H1 (cell line): ENCODE results near the gene APELA. TPM values are rescaled to one million over a fixed set of nuclear protein-coding genes. Genes with fewer than 3 reads are reported as not detected.
A peak's percentile ranks its signal among the peaks of the same experiment; 100 is the strongest.

Experiments used
- CTCF ChIA-PET: fragments of 300-600 bp; sonication (Branson Sonifier 250); formaldehyde crosslinking; loops from one replicate; lab custom pipeline; 2021; ENCODE audit not compliant: partially characterized antibody; lab: Charles Lee
- POLR2A ChIA-PET: fragments of 300-600 bp; sonication (Branson Sonifier 250); formaldehyde crosslinking; loops from one replicate; lab custom pipeline; 2021; ENCODE audit warnings: inconsistent platforms; ENCODE audit not compliant: partially characterized antibody; lab: Charles Lee
- DNase-seq, 2 experiments: peaks; one replicate each; pipeline versions ENCODE4 v3.0.0 to v3.0.0-alpha.2; 2010 to 2022; ENCODE audit warnings: low spot score in 2 of 2, low read depth in 1 of 2, mixed read lengths in 1 of 2
- FAIRE-seq: peaks from 2 replicates; lab custom pipeline; 2011; peaks lifted over from hg19 to GRCh38; lab: Jason Lieb, UNC
- H2AFZ ChIP-seq: 2 replicates; pipeline ENCODE4 v1.8.1; 2012; ENCODE audit warnings: low read length, inconsistent platforms
- H2AK5ac ChIP-seq: 2 replicates; pipeline ENCODE4 v1.6.1; 2013; ENCODE audit warnings: low read depth, low read length
- H2BK120ac ChIP-seq: replicated peaks from 2 replicates; pipeline ENCODE3; 2013; ENCODE audit warnings: low read depth, low read length, inconsistent platforms
- H2BK12ac ChIP-seq: 2 replicates; pipeline ENCODE4 v1.6.1; 2013; ENCODE audit warnings: low read depth, low read length
- H2BK15ac ChIP-seq: 2 replicates; pipeline ENCODE4 v1.6.1; 2013; ENCODE audit warnings: low read length
- H2BK20ac ChIP-seq: 2 replicates; pipeline ENCODE4 v1.6.1; 2013; ENCODE audit warnings: low read length
- H2BK5ac ChIP-seq: 2 replicates; pipeline ENCODE4 v1.6.1; 2013; ENCODE audit warnings: low read depth, low read length
- H3K14ac ChIP-seq: 2 replicates; pipeline ENCODE4 v1.6.1; 2013; ENCODE audit warnings: inconsistent platforms; ENCODE audit not compliant: insufficient read length
- H3K18ac ChIP-seq: 2 replicates; pipeline ENCODE4 v1.6.1; 2013; ENCODE audit warnings: low read length; ENCODE audit errors: extremely low read depth
- H3K23ac ChIP-seq: 2 replicates; pipeline ENCODE4 v1.6.1; 2013; ENCODE audit warnings: inconsistent platforms; ENCODE audit not compliant: insufficient read length
- H3K23me2 ChIP-seq: 2 replicates; pipeline ENCODE4 v1.6.1; 2013; ENCODE audit warnings: low read depth, low read length
- H3K27ac ChIP-seq: 2 replicates; pipeline ENCODE4 v1.6.1; 2011; ENCODE audit warnings: low read depth, low read length, inconsistent platforms
- H3K27me3 ChIP-seq, 4 experiments: replicated peaks in 1 of 4; 1 replicate in 1 of 4; 2 replicates in 3 of 4; pipeline versions ENCODE4 v1.6.1 to v1.8.1; 2011 to 2013; ENCODE audit warnings: low read length in 3 of 4, mild to moderate bottlenecking in 3 of 4, inconsistent platforms in 2 of 4, mixed read lengths in 2 of 4, moderate library complexity in 1 of 4; ENCODE audit not compliant: control insufficient read depth in 3 of 4, insufficient read depth in 3 of 4; ENCODE audit errors: extremely low read depth in 1 of 4
- H3K36me3 ChIP-seq, 4 experiments: 2 replicates each; pipeline versions ENCODE4 v1.6.1 to v1.8.1; 2011 to 2013; ENCODE audit warnings: mild to moderate bottlenecking in 4 of 4, low read length in 3 of 4, moderate library complexity in 2 of 4, control low read depth in 1 of 4, inconsistent platforms in 1 of 4; ENCODE audit not compliant: insufficient read depth in 4 of 4, control insufficient read depth in 2 of 4
- H3K4ac ChIP-seq: replicated peaks from 2 replicates; pipeline ENCODE3; 2013; ENCODE audit warnings: low read length, low read depth, mixed read lengths, inconsistent platforms; ENCODE audit not compliant: insufficient read length
- H3K4me1 ChIP-seq, 4 experiments: replicated peaks in 1 of 4; 1 replicate in 1 of 4; 2 replicates in 3 of 4; pipeline versions ENCODE4 v1.6.1 to v1.8.1; 2011 to 2013; ENCODE audit warnings: low read length in 3 of 4, inconsistent platforms in 2 of 4, mixed read lengths in 1 of 4; ENCODE audit not compliant: insufficient read depth in 4 of 4, control insufficient read depth in 3 of 4
- H3K4me2 ChIP-seq, 2 experiments: 2 replicates each; pipeline versions ENCODE4 v1.6.1 to v1.8.1; 2011 to 2013; ENCODE audit warnings: low read depth in 2 of 2, low read length in 2 of 2, control low read depth in 1 of 2, inconsistent platforms in 1 of 2, mild to moderate bottlenecking in 1 of 2; ENCODE audit not compliant: insufficient read depth in 1 of 2
- H3K4me3 ChIP-seq, 4 experiments: fragments of 200-600, 300-600 bp in 1 of 4; sonication (generic), shearing (Covaris generic), sonication (Bioruptor Twin) in 1 of 4; 2 replicates each; pipeline versions ENCODE4 v1.5.1 to v1.8.1; 2011 to 2016; ENCODE audit warnings: low read length in 4 of 4, low read depth in 3 of 4, control low read depth in 2 of 4, inconsistent platforms in 2 of 4, mild to moderate bottlenecking in 2 of 4, mixed read lengths in 1 of 4, moderate library complexity in 1 of 4; ENCODE audit not compliant: insufficient read depth in 2 of 4; ENCODE audit errors: extremely low read depth in 1 of 4
- H3K56ac ChIP-seq: replicated peaks from 2 replicates; pipeline ENCODE3; 2013; ENCODE audit warnings: low read depth, mild to moderate bottlenecking, mixed read lengths, low read length, inconsistent platforms; ENCODE audit not compliant: insufficient read length
- H3K79me1 ChIP-seq: 2 replicates; pipeline ENCODE4 v1.6.1; 2013; ENCODE audit warnings: low read depth, low read length, control low read depth
- H3K79me2 ChIP-seq, 2 experiments: 2 replicates each; pipeline versions ENCODE4 v1.6.1 to v1.8.1; 2012 to 2013; ENCODE audit warnings: low read length in 2 of 2, mild to moderate bottlenecking in 2 of 2, inconsistent platforms in 1 of 2; ENCODE audit not compliant: insufficient read depth in 2 of 2, control insufficient read depth in 1 of 2
- H3K9ac ChIP-seq, 4 experiments: replicated peaks in 1 of 4; 1 replicate in 1 of 4; 2 replicates in 3 of 4; pipeline versions ENCODE4 v1.6.1 to v1.8.1; 2011 to 2013; ENCODE audit warnings: low read depth in 3 of 4, low read length in 3 of 4, control low read depth in 2 of 4, mild to moderate bottlenecking in 2 of 4, moderate library complexity in 2 of 4, inconsistent platforms in 1 of 4; ENCODE audit errors: extremely low read depth in 1 of 4
- H3K9me3 ChIP-seq, 2 experiments: 2 replicates each; pipeline versions ENCODE4 v1.6.1 to v1.8.1; 2012 to 2013; ENCODE audit warnings: mild to moderate bottlenecking in 2 of 2, moderate library complexity in 2 of 2, control low read depth in 1 of 2, inconsistent platforms in 1 of 2, low read depth in 1 of 2, low read length in 1 of 2, mixed read lengths in 1 of 2; ENCODE audit not compliant: insufficient read depth in 2 of 2
- H4K20me1 ChIP-seq, 2 experiments: replicated peaks in 1 of 2; 2 replicates each; pipeline versions ENCODE3 to v1.8.1; 2011 to 2013; ENCODE audit warnings: inconsistent platforms in 2 of 2, low read length in 2 of 2, mild to moderate bottlenecking in 1 of 2; ENCODE audit not compliant: insufficient read depth in 2 of 2, control insufficient read depth in 1 of 2
- H4K5ac ChIP-seq: 2 replicates; pipeline ENCODE4 v1.6.1; 2013; ENCODE audit warnings: low read length, low read depth, mixed read lengths, inconsistent platforms; ENCODE audit not compliant: insufficient read length
- H4K8ac ChIP-seq: 2 replicates; pipeline ENCODE4 v1.8.0; 2013; ENCODE audit warnings: mild to moderate bottlenecking, moderate library complexity, low read length, inconsistent platforms; ENCODE audit not compliant: insufficient read depth; ENCODE audit errors: extremely low read depth
- H4K91ac ChIP-seq: replicated peaks from 2 replicates; pipeline ENCODE3; 2013; ENCODE audit warnings: low read length, mixed read lengths, inconsistent platforms; ENCODE audit not compliant: insufficient read length
- SIN3A ChIP-seq, 2 experiments: IDR thresholded peaks in 1 of 2; conservative IDR thresholded peaks in 1 of 2; 2 replicates each; pipeline ENCODE4 v1.6.1; 2011 to 2012; ENCODE audit warnings: low read length in 2 of 2, improper control_type of control experiment in 1 of 2, low read depth in 1 of 2, mild to moderate bottlenecking in 1 of 2
- WGBS, 2 experiments: shearing (Covaris generic) in 1 of 2; methylation state at CpG; one replicate each; pipeline versions ENCODE4 v1.1.6 to v1.1.7; 2013 to 2015; ENCODE audit warnings: low lambda C conversion rate in 2 of 2, mixed read lengths in 2 of 2, inconsistent platforms in 1 of 2, low coverage in 1 of 2, missing lambda C conversion rate in 1 of 2; ENCODE audit not compliant: insufficient replicate concordance in 2 of 2, insufficient coverage in 1 of 2, insufficient read length in 1 of 2; ENCODE audit errors: extremely low coverage in 1 of 2, missing lambda C conversion rate in 1 of 2; 5-methylcytosine and 5-hydroxymethylcytosine counted together
- polyA plus RNA-seq, 7 experiments: library from polyadenylated mRNA; depleted of rRNA in 3 of 7; stranded (reverse) in 5 of 7; unstranded in 2 of 7; fragments of >200 nt in 5 of 7; fragments of 200-250 nt in 2 of 7; gene quantifications; 1 replicate in 5 of 7; 2 replicates in 1 of 7; 4 replicates in 1 of 7; pipeline versions ENCODE4 v1.2.1 to v1.2.3, GENCODE V29; 2011 to 2013; ENCODE audit warnings: missing spikeins in 2 of 7, mixed read lengths in 2 of 7
- total RNA-seq: library from RNA; stranded (reverse); fragmentation: NEBNext Ultra II Directional; extraction: Animal tissue kit (Norgen Biotek cat#: 25700); gene quantifications from 2 replicates; pipeline ENCODE4 v1.2.1, GENCODE V29; 2021

APELA gene
- total and polyA plus RNA-seq, 2 of the 8 experiments (the other 6 are each of a cell fraction or from before 2014, with no cell fraction given) = 60.2 to 81.8 TPM

DNA sequence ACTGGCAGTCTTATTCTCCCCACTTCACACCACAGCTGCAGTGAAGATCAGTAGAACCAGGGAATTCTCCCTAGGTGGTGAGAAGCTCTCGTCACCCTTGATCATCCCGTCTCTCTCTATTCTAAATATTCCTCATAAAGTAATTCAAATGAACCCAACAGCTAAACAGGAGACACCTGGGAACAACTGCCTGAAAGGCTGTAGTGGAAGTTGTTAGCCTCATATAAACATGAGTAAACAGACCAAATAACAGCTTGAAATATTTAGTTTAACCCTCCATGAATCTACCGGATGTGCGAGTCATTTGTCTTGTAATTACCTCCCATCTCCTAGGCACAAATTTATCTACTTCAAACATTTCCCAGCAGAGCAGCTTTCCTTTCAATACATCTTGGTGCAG lies 30.4 kb upstream of the APELA start:
- H2BK12ac ChIP-seq = no peak overlapping the region
- no peak overlapping the region for H2BK20ac ChIP-seq
- no peak overlapping the region for H4K8ac ChIP-seq
- H4K91ac ChIP-seq = no peak overlapping the region
- TF ChIP-seq SIN3A (conservative IDR thresholded peaks at IDR 0.05 in 1 of 2, IDR thresholded peaks at IDR 0.05 in 1 of 2; ENCODE audit: low read depth in 1 of 2, low read length in 2 of 2) = no peak
- peaks cover 0 to 2% (median 0%) of the 10 kb centered on the region in 4 experiments; a peak in 2 of 7 replicates for H3K4me1 ChIP-seq
- no peaks in the 10 kb centered on the region for H3K9me3 ChIP-seq
- no peaks in the 10 kb centered on the region for H3K79me2 ChIP-seq
- FAIRE-seq (no peak), DNase-seq (no peak)
- H3K4me2 ChIP-seq = no peak overlapping the region
- 79% methylated on average over 4 of the region's 4 CpGs; no CpG with 5 or more reads in 1 of the 2 experiments for WGBS, 2 experiments
- no peak overlapping the region for H4K5ac ChIP-seq
- H3K9ac ChIP-seq = no peak overlapping the region
- H3K27me3 ChIP-seq = no peaks in the 10 kb centered on the region
- peak overlapping the region; percentile 83; the same call in 1 of the 2 replicates for H2AFZ ChIP-seq
- no peak overlapping the region for H3K18ac ChIP-seq
- H3K23ac ChIP-seq = no peak overlapping the region
- no peak overlapping the region for H3K4me3 ChIP-seq
- H2BK120ac ChIP-seq = no peak overlapping the region
- POLR2A ChIA-PET = interaction anchor here (1.1 to 1.6 kb wide), 2 partner anchors 28 to 131 kb away, joined by 3 to 4 read pairs; partner anchors contain the start of gene TRIM61
- H3K56ac ChIP-seq = no peak overlapping the region
- no peaks in the 10 kb centered on the region for H3K79me1 ChIP-seq
- no peak overlapping the region for H3K4ac ChIP-seq
- H2BK5ac ChIP-seq = no peak overlapping the region
- no peak overlapping the region for H2AK5ac ChIP-seq
- H2BK15ac ChIP-seq = no peak overlapping the region
- no peaks in the 10 kb centered on the region for H3K36me3 ChIP-seq
- H3K27ac ChIP-seq = no peak overlapping the region
- H3K23me2 ChIP-seq = no peaks in the 10 kb centered on the region; the same call in 1 of the 2 replicates
- CTCF ChIA-PET = interaction anchor here (1.4 kb wide), 1 partner anchor 78 kb away, joined by 5 read pairs; no protein-coding TSS in a partner anchor
- no peak overlapping the region for H3K14ac ChIP-seq
- H4K20me1 ChIP-seq = no peaks in the 10 kb centered on the region
